Dedifferentiated amniotic fluid mesenchymal stem cell (primary cell): ENCODE data around the gene NRSN2.

Source experiments
- DNase-seq: peaks from one replicate; pipeline ENCODE4 v3.0.0-alpha.2; 2016; ENCODE audit errors: extremely low spot score

The NRSN2 gene

DNA sequence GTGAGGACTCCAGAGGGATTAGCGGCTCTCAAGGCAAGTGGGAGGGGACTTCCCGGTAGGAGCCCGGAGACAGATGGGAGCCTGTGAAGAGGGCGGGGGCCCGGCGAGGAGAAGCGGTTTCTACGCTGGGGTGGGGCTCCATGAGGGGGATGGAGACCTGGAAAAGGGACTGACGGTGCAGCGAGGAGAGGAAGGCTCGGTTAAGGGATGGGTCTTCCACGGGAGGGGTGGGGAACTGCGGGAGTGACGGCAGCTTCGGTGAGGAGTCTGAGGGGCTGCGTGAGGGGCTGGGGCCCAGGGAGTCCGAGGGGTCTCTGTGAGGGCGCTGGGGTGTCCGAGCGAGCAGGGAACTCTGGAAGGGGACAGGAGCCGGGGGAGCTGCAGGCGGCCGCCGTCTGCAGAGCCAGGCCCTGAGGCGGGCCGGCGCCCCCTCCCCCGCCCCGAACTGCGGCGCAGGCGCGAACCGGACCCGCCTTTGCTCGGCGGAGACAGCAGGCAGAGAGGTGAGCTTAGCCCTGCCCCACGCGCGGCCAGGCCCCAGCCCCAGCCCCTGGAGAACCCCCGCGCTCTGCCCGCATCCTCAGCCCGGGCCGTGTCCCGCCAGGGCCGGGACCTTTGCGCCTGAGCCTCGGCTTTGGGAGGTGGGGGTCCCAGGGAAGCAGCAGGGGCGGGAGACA, at the start of gene NRSN2:
Gene NRSN2 (plus strand): TSS at position 472 of the 677 bp plus-strand sequence. CDS start 2,533 bp downstream, outside the sequence.
- peak; percentile 66 for DNase-seq

DNA sequence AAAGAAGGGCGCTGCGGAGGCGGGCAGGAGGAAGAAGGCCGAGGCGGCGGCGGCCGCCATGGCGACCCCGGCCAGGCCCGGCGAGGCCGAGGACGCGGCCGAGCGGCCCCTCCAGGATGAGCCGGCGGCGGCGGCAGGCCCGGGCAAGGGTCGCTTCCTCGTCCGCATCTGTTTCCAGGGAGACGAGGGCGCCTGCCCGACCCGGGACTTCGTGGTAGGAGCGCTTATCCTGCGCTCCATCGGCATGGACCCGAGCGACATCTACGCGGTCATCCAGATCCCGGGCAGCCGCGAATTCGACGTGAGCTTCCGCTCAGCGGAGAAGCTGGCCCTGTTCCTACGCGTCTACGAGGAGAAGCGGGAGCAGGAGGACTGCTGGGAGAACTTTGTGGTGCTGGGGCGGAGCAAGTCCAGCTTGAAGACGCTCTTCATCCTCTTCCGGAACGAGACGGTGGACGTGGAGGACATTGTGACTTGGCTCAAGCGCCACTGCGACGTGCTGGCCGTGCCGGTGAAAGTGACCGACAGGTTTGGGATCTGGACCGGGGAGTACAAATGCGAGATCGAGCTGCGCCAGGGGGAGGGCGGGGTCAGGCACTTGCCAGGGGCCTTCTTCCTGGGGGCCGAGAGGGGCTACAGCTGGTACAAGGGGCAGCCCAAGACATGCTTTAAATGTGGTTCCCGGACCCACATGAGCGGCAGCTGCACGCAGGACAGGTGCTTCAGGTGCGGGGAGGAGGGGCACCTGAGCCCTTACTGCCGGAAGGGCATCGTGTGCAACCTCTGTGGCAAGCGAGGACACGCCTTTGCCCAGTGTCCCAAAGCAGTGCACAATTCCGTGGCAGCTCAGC, 48.8 kb upstream of the NRSN2 start:
- DNase-seq, result peak; percentile 34

DNA sequence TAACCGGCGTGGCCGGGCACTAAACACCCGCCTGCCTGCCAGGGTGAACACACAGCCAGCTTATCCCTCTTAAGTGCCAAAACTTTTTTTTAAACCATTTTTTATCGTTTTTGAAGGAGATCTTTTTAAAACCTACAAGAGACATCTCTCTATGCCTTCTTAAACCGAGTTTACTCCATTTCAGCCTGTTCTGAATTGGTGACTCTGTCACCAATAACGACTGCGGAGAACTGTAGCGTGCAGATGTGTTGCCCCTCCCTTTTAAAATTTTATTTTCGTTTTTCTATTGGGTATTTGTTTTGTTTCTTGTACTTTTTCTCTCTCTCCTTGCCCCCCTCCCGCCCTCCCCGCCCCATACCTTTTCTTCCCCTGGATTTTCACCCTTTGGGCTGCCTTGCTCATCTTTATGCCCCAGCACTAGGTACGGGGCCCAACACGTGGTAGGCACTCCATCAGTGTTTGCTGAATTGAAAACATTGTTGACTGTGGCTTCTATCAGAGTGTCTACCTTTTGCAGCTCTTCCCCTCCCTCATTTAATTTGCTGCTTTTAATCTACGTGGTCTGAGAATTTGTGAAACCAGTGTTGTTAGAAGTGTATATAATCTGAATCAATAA, 48.0 kb upstream of the NRSN2 start:
- DNase-seq, result no peak

DNA sequence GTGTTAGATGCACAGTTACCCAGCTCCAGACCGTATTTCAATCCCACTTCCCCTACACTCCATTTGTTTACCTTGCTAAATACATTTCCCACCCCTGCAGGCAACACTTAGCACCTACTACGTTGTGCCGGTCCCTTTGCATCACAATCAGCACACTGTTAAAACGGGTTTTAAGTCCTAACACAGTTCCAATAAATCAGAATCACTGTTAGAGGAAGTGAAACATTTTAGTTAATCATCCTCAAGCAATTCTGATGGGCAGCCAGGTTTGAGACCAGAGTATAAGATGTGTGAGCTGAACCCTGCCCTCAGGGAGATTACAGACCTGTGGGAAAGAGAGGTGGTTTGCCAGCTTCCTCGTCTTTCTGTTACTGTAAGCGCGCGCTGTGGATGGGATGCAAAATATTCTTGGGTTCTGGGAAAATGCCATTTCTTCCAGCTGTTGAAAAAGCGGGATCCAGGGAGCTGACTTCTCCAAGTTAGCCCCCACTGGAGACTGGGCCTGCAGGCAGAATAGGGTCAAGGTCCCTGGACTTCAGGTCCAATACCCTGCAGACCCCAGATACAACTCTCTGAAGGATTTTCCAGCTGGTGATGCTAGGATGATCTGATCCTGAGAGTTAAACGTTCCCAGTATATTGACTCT, 46.4 kb upstream of the NRSN2 start:
- no peak for DNase-seq

GRCh38 chr20:301886-302848, 44.7 kb upstream of the NRSN2 start:
- no peak for DNase-seq

DNA sequence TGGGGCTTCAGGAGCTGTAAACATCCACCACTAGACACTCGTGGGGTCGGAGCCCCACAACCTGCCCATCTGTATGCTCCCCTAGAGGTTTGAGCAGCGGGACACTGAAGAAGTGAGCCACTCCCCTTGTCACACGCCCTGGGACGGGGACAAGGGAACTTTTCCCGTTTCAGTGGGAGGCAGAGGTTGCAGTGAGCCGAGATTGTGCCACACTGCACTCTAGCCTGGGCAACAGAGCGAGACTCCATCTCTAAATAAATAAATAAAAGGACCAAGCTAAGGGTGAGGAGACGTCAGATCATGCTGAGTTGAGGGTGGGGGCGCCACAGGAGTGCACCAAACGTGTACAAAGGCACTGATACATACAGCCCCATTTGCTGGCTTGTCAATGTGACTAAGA, 41.2 kb upstream of the NRSN2 start:
- DNase-seq, result no peak

DNA sequence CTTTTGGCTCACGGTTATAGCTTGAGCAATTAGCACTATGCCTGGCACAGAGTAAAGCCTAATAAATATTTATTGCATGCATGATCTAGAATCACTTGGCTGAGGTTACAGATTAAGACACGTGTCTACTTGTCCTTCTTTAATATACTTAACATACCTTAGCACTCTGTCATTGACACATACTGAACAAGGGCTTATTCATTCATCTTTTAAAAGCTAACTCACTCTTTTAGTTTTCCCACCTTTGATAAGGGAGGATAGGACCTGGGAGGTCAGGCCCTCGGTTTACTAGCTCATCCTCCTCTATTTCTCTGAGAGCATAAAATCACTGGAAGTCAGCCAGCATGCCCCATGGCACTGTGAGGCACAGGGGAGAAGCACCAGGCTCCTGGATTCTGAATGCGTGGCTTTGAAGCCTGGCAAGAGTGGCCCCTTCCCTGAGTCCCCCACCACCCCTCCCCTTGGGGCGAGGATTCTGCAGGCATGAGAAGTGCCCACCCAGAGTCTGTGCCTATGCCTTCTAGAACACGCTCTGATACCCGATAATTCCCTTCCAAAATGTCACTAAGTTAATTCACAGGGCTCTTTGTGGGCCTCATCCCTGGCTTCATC, 38.4 kb upstream of the NRSN2 start:
- DNase-seq, result no peak

GRCh38 chr20:309306-309840, 37.5 kb upstream of the NRSN2 start:
- no peak for DNase-seq

DNA sequence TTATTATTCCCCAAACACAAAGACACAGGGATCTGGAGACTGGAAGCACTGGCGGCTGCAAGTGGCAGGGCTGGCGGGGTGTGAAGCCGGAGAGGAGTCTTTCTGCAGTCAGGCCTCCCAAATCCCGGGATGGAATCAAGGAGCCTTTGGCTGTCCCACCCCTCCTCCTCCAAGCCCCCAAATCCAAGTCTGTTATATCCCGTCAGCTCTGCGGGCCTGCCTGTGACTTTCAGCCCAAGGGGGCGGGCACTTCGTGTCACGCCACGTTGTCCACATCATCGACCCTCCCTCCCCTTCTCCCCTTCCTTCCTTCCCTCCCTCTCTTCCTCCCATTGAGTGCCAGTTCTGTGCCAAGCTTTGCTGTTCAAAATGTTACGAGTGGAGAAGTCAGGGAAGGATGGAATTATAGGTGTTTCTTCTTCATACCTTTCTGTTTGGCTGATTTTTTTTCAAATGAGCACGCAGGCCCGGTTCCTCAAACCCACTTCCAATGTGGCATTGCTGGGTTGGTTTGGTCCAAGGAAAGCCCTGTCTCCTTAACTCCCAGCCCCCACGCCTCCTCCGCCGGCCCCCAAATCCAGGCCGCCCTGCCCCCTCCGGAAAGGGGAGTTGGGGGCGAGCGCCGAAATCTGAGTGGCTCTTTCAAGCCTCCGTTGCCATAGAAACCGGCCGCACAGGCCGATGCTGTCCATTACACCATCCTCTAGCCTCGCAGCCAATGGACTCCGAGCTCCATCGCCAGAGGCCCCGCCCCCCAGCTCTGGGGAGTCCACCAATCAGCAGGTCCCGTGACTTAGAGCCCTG, 36.9 kb upstream of the NRSN2 start:
- DNase-seq, result peak; percentile 100

DNA sequence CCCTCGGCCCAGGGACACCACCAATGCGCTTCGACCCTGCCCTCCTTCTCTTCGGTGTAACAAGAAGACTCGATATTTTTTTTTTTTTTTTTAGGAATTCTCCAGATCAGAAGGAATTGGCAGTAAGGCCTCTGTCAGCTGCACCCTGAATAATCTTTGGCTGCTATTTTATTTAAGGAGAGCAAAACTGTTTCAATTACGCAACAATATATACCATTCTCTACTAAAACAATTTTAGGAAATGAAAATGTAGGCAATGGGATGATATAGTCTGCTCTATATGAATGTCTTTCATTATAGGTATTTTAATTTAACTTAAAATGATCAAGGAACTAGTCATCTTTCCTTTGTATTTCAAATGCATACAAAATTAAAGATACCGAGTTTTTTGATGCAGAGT, 36.3 kb upstream of the NRSN2 start:
- no peak for DNase-seq

- no peak for DNase-seq
Measured at GRCh38 chr20:311609-312008, 35.3 kb upstream of the NRSN2 start.

GRCh38 chr20:312067-312466, 34.8 kb upstream of the NRSN2 start:
- DNase-seq, result no peak

DNA sequence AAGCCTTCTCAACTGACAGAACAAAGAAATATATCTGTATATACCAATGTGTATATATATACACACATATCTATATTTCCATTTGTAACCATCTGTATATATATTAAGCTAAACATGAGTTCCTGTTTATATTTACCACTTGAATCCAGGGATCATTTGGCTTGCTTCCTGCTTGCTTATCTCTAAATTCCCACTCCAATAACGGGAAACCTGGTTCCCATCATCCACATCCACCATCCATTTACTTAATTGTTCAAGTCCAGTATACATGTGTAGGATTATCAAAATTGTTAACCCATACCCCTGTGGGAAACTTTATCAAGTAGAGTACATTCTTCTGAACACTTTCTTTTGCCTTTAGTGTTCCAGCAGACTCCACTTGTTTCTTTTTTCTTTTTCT, 34.0 kb upstream of the NRSN2 start:
- DNase-seq, result no peak

DNA sequence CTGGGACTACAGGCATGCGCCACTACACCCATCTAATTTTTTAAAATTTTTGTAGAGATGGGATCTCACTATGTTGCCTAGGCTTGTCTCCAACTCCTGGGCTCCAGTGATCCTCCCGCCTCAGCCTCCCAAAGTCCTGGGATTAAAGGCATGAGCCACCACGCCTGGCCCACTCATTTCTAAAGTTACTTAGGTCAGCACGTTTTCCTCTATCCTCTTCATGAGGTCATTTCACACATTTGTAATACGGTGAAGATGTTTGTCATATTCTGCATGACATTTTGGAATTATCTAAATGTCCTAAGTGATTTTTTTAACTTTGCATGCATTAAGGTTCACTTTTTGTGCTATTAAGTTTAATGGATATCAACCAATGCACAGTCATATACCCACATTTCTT, 33.5 kb upstream of the NRSN2 start:
- DNase-seq, result no peak

DNA sequence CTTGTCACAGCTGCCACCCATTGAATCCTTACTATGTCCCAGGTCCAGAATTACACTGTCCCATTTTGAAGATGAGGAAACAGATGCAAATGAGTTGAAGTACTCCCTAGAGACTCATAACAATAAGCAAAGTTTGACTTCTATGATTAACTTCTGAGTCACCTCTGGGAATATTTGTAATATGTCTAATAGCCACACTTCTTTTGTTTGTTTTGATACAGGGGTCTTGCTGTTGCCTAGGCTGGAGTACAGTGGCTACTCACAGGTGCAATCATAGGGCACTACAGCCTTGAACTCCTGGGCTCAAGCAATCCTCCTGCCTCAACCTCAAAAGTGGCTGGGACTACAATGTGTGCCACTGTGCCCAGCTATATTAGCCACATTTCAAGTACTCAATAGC, 33.0 kb upstream of the NRSN2 start:
- DNase-seq, result no peak

GRCh38 chr20:316316-317068, 30.4 kb upstream of the NRSN2 start:
- DNase-seq, result no peak

GRCh38 chr20:324177-325044, 22.5 kb upstream of the NRSN2 start:
- peak; percentile 60 for DNase-seq
